GM19452 (cell line): Measurements from ENCODE around the gene CARTPT.

Experiments used
- ATAC-seq: cut with Tn5 transposase; IDR thresholded peaks from one replicate; pipeline ENCODE4 v1.9.1; 2021; ENCODE audit not compliant: unreplicated experiment

The CARTPT gene

DNA sequence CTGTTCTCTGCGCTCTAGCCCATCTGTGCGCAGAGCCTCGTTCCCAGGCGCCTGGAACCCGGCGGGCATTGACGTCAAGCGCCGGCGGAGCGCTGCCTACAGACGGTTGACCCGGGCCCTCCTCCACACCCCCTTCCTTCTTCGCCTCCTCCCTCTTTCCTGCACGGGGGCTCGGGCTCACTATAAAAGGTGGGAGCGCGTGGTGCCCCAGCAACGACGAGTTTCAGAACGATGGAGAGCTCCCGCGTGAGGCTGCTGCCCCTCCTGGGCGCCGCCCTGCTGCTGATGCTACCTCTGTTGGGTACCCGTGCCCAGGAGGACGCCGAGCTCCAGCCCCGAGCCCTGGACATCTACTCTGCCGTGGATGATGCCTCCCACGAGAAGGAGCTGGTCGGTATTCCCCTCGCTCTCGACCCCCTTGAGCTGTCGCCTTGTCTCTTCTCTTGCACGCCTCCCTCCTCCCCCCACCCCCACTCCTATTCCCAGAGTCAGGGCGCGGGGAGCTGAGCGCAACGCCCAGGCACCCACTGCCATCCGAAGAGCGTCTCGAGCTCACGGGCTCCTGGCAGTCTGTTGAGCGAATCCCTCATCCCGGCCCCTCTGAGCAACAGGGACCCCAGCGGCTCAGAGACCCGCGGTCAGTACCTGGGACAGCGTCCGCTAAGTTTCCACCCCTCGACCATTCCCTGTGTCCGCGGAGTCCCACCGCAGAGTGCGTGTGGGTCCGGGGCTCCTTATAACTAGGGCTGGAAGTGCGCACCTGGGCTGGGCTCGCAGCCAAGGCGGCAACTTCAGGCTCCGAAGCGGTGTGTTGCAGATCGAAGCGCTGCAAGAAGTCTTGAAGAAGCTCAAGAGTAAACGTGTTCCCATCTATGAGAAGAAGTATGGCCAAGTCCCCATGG, at the start of gene CARTPT:
Gene CARTPT (plus strand): TSS at position 213 of the 902 bp plus-strand sequence. CDS start 19 bp downstream, at position 232.
- no peak for ATAC-seq

- ATAC-seq, result no peak
Observed at GRCh38 chr5:71677977-71678376, 41.1 kb upstream of the CARTPT start.

- no peak for ATAC-seq
Observed at GRCh38 chr5:71679714-71680113, 39.4 kb upstream of the CARTPT start.

GRCh38 chr5:71680510-71680909, 38.6 kb upstream of the CARTPT start:
- ATAC-seq, result no peak

DNA sequence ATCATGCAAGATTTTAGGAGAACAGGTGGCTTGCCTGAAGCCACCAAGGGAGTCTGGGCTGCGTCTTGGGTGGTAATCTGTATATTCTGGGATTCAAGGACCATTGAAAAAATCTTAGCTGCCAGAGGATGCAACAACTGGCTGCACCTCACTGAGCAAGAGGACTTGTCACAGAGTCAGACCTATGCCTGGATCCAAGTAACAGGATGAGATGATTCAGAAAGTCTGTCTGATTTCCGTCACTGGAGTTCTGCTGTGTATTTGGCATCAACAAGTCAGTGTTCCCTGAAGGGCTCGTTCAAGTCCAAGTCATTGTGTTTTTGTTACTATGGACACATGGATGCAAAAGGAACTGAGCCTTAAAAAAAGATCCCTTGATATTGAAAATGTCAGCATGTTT, 37.8 kb upstream of the CARTPT start:
- ATAC-seq, result no peak

DNA sequence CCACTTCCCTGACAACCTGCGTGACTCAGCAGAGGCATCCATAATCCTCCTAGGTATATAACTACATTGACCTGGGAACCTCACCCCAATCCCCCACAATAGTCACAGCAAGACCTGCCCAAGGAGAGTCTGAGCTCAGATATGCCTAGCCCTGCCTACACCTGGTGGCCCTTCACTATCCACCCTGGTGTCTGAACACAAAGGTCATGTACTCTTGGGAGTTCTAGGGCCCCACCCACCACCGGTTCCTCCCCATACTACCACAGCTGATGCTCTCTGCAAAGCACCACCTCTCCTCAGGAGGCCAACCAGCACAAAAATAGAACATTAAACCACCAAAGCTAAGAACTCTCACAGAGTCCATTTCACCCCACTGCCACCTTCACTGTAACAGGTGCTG, 34.8 kb upstream of the CARTPT start:
- no peak for ATAC-seq

DNA sequence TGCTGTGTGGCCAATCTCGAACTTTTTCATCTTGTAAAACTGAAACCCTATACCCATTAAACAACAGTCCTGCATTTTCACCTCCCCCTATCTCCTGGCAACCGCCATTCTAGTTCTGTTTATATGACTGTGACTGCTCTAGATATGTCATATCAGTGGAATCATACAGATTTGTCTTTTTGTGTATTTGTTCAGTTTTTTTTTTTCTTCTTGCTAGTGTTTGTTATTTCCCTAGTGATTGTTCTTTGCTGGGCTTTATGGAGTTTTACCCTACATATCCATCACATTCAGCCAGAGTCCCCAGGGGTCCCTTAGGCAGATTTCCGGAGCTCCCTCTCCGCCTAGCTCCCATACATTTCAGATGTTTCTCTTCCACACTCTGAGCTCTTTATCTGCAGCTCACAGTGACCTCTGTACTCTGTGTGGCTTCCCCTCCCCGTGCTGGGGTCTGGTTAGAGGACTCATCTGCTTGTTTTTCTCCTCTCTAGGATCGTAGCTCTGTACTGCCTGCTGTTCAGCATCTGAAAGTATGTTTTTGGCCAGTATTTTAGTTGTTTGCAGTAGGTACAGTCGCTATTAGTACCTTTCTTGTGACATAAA, 25.1 kb upstream of the CARTPT start:
- no peak for ATAC-seq

DNA sequence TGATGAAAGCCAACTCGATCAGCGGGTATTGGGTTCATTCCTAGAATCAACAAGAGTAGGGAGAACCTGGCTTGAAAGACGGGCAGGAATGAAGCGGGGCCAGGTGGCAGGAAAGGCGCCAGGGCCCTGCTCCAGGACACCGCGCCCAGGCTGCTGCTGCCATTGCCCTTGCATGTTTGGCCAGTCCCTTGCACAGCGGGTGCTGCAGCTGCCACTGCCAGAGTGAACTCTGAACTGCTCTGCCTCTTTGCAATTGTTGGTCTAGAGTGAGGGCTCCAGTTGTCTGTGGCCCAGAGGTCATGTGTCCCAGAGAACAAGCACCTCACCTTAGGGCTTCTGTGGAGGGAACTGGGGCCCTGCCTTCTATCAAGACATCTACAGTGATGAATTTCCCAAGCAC, 24.0 kb upstream of the CARTPT start:
- no peak for ATAC-seq

- ATAC-seq, result no peak
Observed at GRCh38 chr5:71695595-71695994, 23.5 kb upstream of the CARTPT start.

DNA sequence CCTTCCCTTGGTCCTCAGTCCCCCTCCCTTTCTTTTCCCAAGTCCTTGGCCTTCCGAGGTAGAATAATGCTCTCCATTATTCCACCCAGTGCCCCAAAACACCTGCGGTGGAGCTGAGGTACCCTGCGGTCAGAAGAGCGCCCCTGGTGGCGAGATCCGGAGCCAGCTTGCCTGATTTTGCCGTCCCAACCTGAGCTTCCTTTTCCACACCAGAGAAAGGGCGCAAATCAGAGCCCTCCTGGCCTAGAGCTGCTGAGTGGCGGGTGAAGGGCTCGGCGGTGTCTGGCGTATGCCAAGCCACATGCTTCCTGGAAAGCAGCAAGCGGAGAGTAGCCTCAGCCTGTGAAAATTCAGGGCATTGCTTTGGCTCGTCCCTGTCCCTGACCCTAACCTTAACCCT, 21.1 kb upstream of the CARTPT start:
- no peak for ATAC-seq

DNA sequence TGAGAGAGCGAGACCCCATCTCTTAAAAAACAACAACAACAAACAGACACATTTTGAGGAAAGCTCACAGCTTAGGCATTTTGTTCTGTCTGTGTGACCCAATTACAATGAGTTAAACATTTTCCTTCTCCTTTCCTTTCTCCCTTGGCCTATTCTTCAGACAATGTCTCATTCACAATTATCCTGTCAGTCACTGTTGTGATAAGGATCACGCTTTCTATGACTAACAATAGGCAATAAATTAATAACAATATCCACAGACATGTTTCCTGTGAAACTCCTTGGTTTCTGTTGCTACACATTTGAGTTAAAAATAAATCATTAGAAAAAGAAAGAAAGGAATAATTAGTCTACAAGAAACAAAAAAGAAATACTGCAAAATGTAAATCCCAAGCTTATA, 19.8 kb upstream of the CARTPT start:
- no peak for ATAC-seq

DNA sequence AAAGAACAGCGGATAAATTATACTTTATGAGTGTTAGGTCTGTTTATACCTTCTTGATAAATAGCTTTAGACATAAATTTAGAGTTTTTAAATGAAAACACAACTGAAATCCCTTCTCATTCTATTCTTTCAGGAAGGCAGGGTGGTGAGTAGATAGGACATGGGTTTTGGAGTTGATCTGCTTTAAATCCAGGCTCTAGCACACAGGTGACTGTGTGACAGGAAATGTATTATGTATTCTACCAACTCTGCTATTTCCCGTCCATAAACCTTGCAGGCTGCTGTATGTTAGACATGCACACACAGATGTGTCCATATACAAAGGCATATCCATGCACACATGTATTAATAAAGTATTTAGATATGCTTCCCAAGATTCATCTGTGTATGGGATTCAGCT, 19.3 kb upstream of the CARTPT start:
- no peak for ATAC-seq

DNA sequence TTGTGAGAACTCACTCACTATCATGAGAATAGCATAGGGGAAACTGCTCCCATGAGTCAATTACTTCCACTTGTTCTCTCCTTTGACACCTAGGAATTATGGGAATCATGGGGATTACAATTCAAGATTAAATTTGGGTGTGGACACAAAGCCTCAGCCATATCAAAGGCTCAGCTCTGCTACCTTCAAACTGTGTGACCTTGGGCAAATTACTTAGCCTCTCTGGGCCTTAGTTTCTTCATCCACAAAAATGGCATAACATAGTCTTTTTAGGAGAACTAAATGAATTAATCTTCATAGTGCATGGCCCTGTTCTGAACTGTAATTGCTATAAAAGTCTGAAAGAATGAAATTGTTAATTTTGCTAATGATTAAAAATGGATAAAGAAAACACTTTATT, 18.3 kb upstream of the CARTPT start:
- no peak for ATAC-seq

DNA sequence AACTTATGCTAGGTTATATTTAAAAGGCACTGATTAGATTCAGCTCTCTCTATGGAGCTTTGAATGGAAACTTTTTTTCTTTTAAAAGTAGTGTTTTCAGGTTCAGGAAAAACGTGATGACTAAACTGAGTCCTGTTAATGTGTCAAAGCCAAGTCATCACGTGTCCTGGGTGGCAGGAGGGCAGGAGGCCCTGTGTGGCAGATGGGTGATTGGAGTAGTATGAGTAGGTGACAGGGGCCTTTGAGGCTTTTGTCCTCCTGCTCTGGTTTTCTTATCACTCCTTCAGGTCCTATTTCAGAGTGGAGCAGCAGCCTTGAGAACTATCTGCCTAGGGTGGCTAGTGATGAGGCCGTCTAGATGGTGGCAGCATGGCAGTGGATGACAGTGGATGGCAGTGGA, 17.7 kb upstream of the CARTPT start:
- ATAC-seq, result no peak

DNA sequence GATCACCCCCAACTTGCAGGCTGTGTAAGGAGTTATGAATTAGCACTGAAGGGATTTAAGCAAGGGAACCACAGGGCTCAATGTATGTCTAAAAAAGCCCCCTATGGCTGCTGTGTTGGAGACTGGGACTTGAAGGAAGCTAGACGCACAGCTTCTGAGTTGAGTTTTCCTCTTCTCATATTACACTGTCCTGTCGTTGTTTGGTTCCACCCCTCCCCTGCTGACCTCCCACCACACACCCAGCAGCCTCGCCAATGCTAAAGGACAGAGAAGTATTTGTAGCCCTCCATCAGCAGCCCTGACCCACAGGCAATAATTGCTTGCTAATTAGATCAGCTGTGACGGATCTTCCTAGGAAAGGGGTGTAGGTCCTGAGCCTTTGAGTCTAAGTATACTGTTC, 15.1 kb upstream of the CARTPT start:
- no peak for ATAC-seq

- no peak for ATAC-seq
Observed at GRCh38 chr5:71705421-71705820, 13.7 kb upstream of the CARTPT start.

DNA sequence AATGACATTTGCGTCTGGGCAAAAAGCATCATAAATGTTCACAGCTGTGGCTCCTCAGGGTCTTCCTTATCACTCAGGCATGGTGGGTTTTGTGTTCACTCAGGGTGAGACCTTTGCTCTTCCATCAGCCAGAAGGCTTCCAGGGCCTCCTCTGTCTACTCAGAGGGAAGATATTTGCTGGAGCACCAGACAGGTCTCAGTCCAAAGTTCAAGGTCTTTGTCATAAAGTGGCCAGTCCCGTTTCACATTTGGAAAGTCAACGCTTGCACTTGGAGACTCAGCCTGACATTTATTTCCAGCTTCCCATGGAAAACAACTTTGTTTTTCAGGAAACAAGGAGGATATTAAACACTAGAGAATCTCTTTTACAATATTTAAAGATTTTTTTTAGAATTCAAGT, 12.2 kb upstream of the CARTPT start:
- no peak for ATAC-seq

GRCh38 chr5:71711610-71712009, 7.5 kb upstream of the CARTPT start:
- ATAC-seq, result no peak

DNA sequence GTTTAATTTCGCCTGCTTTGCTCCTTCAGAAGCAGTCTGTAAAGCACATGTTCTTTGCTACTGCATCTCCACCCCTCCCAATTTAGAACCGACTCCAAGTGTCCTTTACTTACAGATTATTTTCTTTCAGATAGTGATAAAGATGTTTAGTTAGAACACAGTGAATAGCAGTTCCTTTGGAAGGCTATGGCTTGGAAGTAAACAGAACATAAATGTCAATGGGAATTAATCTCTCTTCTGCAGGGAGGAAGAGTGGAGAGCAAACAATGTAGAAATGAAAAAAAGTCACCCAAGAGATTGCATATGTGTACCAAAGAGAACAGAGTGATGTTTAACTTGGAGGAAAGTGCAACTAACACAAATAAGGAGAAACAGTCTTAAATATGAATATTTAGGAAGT, 4.2 kb upstream of the CARTPT start:
- ATAC-seq, result no peak

DNA sequence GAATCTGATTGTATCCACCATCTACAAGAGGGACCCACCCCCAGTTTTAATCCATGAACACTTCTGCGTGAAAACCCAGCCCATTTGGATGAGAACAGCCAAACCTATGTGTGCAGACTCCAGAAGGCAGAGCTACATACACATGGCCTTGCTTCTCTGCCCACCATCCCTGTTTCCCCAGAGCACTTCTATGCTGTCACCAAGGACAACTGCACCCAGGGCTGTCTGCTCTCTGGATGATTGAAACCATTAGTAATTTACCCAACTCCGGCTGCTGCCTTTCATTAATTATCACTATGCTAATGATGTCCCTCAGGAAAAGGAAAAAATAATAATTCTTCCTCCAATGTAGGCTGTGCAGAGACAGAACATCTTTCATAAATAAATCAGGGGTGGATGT, 8.9 kb downstream of the CARTPT start:
- no peak for ATAC-seq

DNA sequence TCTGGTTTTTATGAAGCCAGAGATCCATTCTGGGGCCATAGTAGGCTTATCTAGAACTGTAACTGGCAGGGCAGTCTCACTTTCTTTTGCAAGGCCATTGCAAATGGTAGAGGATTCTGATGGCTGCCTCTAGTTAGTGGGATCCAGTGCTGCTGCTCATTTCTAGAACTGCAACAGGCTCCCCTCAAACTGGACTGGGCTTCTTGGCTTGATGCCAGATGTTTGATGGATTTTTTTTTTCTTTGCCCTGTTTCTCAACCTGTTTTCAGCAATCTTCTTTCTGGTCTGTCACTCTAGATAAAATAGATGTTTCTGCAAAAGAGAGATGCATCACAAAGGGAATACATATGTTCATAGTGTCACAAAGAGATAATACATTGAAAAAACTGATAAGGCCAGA, 11.9 kb downstream of the CARTPT start:
- ATAC-seq, result no peak

GRCh38 chr5:71732011-71732410, 12.9 kb downstream of the CARTPT start:
- ATAC-seq, result no peak

GRCh38 chr5:71734141-71734540, 15.1 kb downstream of the CARTPT start:
- no peak for ATAC-seq
